ENCODE results near the gene HCRT.
A peak's percentile ranks its signal among the peaks of the same experiment; 100 is the strongest.
"Not testable (repeated sequence)": the region's sequence is repeated elsewhere in the genome, so short reads cannot be mapped to it uniquely, and the experiment has no call there.

HCRT gene

DNA sequence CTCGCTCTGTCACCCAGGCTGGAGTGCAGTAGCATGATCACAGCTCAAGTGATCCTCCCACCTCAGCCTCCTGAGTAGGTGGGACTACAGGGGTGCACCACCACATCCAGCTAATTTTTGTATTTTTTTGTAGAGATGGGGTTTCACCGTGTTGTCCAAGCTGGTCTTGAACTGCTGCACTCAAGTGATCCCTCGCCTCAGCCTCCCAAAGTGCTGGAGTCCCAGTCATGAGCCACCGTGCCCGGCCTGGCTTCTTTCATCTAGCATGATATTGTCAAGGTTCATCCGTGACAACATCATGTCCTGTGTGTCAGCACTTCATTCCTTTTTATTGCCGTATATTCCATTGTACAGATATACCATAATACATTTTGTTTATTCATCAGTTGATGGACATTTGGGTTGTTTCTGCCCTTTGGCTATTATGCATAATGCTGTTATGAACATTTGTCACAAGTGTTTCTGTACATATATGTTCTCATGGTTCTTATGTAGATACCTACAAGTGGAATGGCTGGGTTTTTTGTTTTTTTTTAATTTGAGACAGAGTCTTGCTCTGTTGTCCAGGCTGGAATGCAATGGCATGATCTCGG lies 12.4 kb upstream of the HCRT start:
- DNase-seq (ENCODE audit: low spot score): no peak

GRCh38 chr17:42193969-42194899 lies 9.0 kb upstream of the HCRT start, which contains the start of gene GHDC:
GHDC (minus strand) TSS chr17:42194494; CDS start chr17:42193581, 913 bp downstream.
- peak; percentile 85 for DNase-seq (ENCODE audit: low spot score)

DNA sequence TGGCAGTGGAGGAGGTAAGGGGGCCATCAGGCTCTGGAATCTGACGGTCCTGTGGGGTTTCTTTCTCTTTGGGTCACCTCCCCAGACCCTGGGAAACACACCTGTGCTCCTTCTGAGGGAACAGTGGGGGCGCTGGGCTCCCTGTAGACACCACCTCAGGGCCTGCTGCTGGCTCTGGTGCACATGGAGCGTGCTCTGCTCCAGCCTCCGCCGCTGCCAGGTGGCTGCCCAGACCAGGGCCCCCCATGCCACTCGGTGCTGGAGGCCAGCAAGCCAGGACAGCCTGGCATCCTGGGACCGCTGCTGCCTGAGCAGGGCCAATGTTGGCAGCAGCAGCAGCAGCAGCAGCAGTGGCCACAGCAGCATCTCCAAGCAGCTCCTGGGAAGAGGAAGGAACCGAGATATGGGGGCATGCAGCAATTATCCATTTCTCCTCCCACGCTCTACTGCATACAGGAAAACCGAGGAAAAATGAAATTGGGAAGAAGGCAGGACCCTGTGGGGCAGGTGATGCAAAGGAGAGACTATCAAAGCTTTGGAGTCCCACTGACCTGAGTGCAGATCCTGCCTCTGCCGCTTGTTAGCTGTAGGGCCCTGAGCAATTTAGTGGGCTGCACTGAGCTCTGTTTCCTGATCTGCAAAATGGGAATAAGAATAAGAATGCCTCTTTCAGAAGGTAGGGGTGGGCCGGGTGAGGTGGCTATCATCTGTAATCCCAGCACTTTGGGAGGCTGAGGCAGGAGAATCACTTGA lies 8.1 kb upstream of the HCRT start:
- no peak for DNase-seq (ENCODE audit: low spot score)

- no peak for DNase-seq (ENCODE audit: low spot score)
Measured at GRCh38 chr17:42192189-42193126, 7.2 kb upstream of the HCRT start.

GRCh38 chr17:42191275-42191608 lies 6.0 kb upstream of the HCRT start:
- DNase-seq (ENCODE audit: low spot score): no peak

GRCh38 chr17:42190491-42191274 lies 5.4 kb upstream of the HCRT start:
- DNase-seq (ENCODE audit: low spot score): no peak

DNA sequence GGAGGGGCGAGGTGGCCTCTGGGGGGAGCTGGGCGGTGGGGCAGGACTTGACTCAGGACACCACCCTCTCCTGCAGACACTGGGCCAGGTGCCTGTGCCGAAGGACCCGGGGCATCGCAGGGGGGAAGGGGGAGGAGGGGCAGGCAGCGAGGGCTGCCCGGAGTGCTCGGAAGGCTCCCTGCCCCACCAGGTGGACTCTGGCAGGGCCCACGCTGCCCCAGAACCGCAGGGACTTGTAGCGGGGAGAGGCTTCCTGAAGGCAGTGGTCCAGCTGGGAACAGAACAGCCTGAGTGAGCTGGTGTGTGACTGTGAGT lies 4.4 kb upstream of the HCRT start:
- no peak for DNase-seq (ENCODE audit: low spot score)

DNA sequence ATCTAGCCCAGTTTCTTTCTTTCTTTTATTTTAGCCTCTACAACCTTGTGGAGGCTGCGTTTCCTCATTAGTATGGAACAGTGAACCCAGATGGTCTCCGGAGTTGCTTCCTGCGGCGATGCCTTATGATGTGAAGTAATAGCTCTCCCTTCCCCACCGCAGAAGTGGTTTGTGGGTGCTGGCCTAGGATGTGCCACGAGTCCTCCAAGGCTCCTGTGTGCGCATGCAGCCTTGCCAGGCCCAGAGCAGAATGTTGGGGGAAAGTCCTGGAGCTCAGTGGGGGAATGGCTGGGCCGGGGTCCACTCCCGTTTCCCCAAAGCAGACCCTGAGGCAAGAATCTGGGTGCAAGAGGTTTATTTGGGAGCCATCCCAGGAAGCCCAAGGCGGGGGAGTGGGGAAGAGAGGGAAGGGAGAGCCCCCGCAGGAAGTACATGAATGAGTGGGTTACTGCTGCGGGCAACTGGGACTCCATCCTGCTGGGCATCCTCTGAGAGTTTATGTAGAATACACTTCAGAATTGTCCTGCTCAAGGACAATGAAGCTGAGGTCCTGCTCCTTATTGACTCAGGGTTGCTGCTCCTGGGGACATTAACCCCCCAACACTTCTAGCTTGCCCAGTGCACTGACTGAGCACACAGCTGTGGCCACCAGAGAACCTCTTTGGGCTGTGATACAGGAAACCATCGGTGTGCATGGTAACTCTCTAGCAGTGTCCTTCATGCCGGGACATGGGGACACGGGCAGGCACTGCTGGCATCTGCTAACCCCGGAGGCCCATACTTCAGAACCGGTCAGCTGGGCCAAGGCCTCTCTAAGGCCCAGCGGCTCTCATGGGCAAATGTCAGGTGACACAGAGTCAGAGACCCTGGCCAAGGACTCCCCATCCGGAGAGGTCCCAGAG lies 3.7 kb upstream of the HCRT start:
- no peak for DNase-seq (ENCODE audit: low spot score)

GRCh38 chr17:42187833-42188232 lies 2.6 kb upstream of the HCRT start:
- DNase-seq (ENCODE audit: low spot score): no peak

DNA sequence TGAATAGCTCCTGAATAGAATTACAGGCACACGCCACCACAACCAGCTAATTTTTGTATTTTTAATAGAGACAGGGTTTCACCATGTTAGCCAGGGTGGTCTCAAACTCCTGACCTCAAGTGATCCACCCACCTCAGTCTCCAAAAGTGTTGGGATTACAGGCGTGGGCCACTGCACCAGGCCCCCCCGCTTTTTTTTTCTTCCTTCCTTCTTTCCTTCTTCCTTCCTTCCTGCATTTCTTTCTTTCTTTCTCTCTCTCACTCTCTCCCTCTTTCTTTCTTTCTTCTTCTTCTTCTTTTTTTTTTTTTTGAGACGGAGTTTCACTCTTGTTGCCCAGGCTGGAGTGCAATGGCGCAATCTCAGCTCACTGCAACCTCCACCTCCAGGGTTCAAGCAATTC lies 939 bp upstream of the HCRT start:
- not testable (repeated sequence) for DNase-seq (ENCODE audit: low spot score)

GRCh38 chr17:42185621-42185930 lies 324 bp upstream of the HCRT start:
- no peak for DNase-seq (ENCODE audit: low spot score)

DNA sequence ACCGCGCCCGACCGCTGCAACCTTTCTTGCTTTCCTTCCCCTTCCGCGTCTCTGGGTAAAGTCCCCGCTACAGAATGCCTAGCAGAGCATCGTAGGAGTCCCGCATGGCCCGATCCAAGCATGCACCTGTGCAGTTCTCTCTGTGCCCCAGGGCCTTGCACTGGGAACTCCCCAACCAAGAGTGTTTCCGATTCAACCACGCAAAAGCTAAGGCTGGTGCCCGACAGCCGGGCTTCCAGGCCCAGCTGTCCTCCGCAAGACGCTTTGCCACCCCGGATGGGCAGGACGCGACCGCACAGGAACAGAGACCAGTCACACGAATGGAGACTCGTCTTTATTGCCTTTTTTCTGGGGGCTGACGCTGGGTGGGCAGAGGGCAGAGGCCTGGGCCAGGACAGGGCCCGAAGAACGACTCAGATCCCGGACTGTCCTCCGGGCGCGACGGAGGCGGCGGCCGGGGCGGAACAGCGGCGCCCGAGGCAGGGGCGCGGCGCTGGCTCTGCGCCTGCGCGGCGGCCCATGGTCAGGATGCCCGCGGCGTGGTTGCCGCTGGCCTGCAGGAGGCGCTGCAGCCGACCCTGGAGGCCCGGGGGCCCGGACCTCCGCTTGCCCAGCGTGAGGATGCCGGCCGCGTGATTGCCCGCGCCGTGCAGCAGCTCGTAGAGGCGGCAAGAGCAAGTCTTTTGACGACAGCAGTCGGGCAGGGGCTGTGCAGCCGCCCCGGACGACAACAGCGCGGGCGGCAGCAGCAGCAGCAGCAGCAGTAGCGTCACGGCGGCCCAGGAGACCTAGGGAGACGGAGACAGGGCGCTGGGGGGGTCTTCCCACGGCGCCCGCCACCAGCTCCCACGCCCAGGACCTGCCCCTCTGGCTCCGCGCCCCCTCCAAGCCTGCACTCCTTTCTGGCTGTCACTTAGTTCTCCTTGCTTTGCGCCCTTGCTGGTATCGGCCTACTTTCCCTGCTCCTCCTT lies 1.2 kb downstream of the HCRT start:
- peak; percentile 67 for DNase-seq (ENCODE audit: low spot score)

GRCh38 chr17:42182927-42183734 lies 2.1 kb downstream of the HCRT start:
- DNase-seq (ENCODE audit: low spot score): no peak

DNA sequence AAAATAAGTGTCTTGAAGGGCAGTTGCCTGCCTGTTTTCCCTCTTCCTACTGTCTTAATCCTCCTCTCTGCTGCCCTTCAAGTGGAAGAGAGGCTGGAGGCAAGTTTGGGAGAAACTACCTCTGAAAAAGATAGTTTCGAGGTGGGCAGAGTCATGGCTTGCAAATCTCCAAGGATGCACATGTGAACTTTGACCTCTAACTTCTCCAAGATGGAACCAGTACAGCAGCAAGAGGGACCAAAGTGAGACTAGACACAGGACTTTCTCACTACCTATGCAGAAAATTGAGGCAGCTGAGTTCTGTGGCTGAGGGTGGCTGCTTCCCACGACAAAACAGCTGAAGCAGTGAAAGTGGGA lies 3.4 kb downstream of the HCRT start:
- no peak for DNase-seq (ENCODE audit: low spot score)

- DNase-seq (ENCODE audit: low spot score): peak; percentile 88
Measured at GRCh38 chr17:42180922-42181850, 4.1 kb downstream of the HCRT start, which contains the start of gene KCNH4. KCNH4 (minus strand) TSS chr17:42181142; CDS start chr17:42180945, 197 bp downstream.

- DNase-seq (ENCODE audit: low spot score): no peak
Measured at GRCh38 chr17:42180411-42180921, 4.8 kb downstream of the HCRT start.

- DNase-seq (ENCODE audit: low spot score): no peak
Measured at GRCh38 chr17:42179911-42180410, 5.3 kb downstream of the HCRT start.

Data from hematopoietic multipotent progenitor cell treated with erythropoietin and hydrocortisone succinate and interleukin-3 and kit ligand, for 15 days (in vitro differentiated cells).